Fibroblast of villous mesenchyme (primary cell): ENCODE results near the gene MAP4K4. TPM values are rescaled to one million over a fixed set of nuclear protein-coding genes. Genes with fewer than 3 reads are reported as not detected.

Source experiments
- DNase-seq: peaks from one replicate; pipeline ENCODE4 v3.0.0-alpha.2; 2010; ENCODE audit warnings: low read depth
- H3K4me3 ChIP-seq: 2 replicates; pipeline ENCODE4 v1.5.1; 2011; ENCODE audit warnings: low read depth, mild to moderate bottlenecking, low read length
- CTCF ChIP-seq: IDR thresholded peaks from 2 replicates; pipeline ENCODE4 v1.5.1; 2012; ENCODE audit warnings: low read depth, mild to moderate bottlenecking, low read length; ENCODE audit not compliant: insufficient read depth
- total RNA-seq: library from RNA; depleted of rRNA; stranded (reverse); fragments of >200 nt; gene quantifications from 2 replicates; pipeline ENCODE4 v1.2.3, GENCODE V29; 2012

MAP4K4 gene
- total RNA-seq, 1 donor, result 95.0 TPM

GRCh38 chr2:101852824-101853223, 155.3 kb downstream of the MAP4K4 start:
- no peak overlapping the region for H3K4me3 ChIP-seq
- TF ChIP-seq CTCF, result no peak
- DNase-seq, result no peak

- no peak for DNase-seq
- no peak for TF ChIP-seq CTCF
- no peak overlapping the region for H3K4me3 ChIP-seq
These were observed 157.4 kb downstream of the MAP4K4 start for GRCh38 chr2:101854877-101855276.

GRCh38 chr2:101855776-101856175, 158.3 kb downstream of the MAP4K4 start:
- no peak overlapping the region for H3K4me3 ChIP-seq
- DNase-seq, result no peak
- TF ChIP-seq CTCF, result no peak

GRCh38 chr2:101858246-101858645, 160.7 kb downstream of the MAP4K4 start:
- no peak overlapping the region for H3K4me3 ChIP-seq
- no peak for DNase-seq
- TF ChIP-seq CTCF, result no peak

GRCh38 chr2:101858910-101859309, 161.4 kb downstream of the MAP4K4 start:
- no peak overlapping the region for H3K4me3 ChIP-seq
- no peak for TF ChIP-seq CTCF
- no peak for DNase-seq

- H3K4me3 ChIP-seq, result no peak overlapping the region
- no peak for TF ChIP-seq CTCF
- DNase-seq, result no peak
These were observed 162.1 kb downstream of the MAP4K4 start for GRCh38 chr2:101859604-101860003.

- DNase-seq, result no peak
- no peak for TF ChIP-seq CTCF
- H3K4me3 ChIP-seq, result no peak overlapping the region
These were observed 162.7 kb downstream of the MAP4K4 start for GRCh38 chr2:101860157-101860556.
